SKM-1 treated with dmso at 0.1 percent for 144 hours (cell line): Measurements from ENCODE around the gene SIRT1.
"Not testable (repeated sequence)": the region's sequence is repeated elsewhere in the genome, so short reads cannot be mapped to it uniquely, and the experiment has no call there.

Experiments used
- DNase-seq: peaks from one replicate; lab custom pipeline; 2025; ENCODE audit not compliant: unreplicated experiment; lab: John Stamatoyannopoulos, UW

Gene SIRT1

DNA sequence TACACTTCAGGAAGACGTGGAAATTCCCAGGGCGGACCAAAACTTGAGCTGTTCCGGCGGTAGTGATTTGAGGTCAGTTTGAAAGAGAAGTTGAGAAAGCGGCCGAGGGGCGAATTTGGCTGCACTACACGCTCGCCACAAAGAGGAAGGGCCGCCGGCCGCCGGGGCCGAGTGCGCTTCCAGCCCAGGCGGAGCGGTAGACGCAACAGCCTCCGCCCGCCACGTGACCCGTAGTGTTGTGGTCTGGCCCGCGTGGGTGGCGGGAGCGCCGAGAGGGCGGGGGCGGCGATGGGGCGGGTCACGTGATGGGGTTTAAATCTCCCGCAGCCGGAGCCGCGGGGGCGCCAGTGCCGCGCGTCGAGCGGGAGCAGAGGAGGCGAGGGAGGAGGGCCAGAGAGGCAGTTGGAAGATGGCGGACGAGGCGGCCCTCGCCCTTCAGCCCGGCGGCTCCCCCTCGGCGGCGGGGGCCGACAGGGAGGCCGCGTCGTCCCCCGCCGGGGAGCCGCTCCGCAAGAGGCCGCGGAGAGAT lies at the start of gene SIRT1:
TSS of gene SIRT1 (plus strand) at position 344 of the 529 bp plus-strand sequence. CDS start at position 410, 66 bp downstream.
- DNase-seq: peak; percentile 96

DNA sequence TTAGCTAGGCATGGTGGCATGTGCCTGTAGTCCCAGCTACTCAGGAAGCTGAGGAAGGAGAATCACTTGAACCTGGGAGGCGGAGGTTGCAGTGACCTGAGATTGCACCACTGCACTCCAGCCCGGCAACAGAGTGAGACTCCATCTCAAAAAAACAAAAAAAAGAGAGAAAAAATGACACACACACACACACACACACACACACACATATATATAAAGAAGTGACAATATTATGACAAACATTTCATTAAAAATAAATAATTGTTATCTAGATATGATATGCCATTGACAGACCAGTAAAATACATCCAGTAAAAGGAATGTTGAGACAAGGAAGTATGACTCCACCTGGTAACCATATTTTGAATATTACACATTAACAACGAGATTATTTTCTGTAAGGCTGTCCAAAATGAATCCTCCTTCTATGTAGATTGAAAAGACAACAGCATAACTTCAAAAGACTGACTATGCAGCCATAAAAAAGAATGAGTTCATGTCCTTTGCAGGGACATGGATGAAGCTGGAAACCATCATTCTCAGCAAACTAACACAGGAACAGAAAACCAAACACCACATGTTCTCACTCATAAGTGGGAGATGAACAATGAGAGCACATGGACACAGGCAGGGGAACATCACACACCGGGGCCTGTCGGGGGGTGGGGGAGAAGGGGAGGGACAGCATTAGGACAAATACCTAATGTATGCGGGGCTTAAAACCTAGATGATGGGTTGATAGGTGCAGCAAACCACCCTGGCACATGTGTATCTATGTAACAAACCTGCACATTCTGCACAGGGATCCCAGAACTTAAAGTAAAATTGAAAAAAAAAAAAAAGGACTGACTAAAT lies 48.7 kb upstream of the SIRT1 start:
- DNase-seq: not testable (repeated sequence)

- no peak for DNase-seq
Observed at GRCh38 chr10:67836488-67836887, 48.0 kb upstream of the SIRT1 start.

GRCh38 chr10:67836972-67837371 lies 47.5 kb upstream of the SIRT1 start:
- no peak for DNase-seq

GRCh38 chr10:67837541-67838314 lies 46.7 kb upstream of the SIRT1 start, which contains the start of gene DNAJC12:
Gene DNAJC12 (minus strand): TSS chr10:67838188. CDS start chr10:67838011, 177 bp downstream.
- DNase-seq: peak; percentile 29

- DNase-seq: not testable (repeated sequence)
Observed at GRCh38 chr10:67839511-67839910, 44.9 kb upstream of the SIRT1 start.

DNA sequence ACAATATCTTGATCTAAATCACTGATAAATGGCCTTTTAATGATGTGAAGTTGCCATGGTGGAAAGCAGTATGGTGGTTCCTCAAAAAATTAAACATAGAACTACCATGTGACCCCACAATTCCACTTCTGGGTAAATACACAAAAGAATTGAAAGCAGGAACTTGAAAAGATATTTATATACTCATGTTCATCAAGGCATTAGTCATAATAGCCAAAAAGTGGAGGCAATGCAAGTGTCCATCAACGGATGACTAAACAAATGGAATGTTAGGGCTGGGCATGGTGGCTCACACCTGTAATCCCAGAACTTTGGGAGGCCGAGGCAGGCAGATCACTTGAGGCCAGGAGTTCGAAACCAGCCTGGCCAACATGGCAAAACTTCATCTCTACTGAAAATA lies 44.5 kb upstream of the SIRT1 start:
- DNase-seq: no peak

GRCh38 chr10:67841737-67842136 lies 42.7 kb upstream of the SIRT1 start:
- DNase-seq: no peak

DNA sequence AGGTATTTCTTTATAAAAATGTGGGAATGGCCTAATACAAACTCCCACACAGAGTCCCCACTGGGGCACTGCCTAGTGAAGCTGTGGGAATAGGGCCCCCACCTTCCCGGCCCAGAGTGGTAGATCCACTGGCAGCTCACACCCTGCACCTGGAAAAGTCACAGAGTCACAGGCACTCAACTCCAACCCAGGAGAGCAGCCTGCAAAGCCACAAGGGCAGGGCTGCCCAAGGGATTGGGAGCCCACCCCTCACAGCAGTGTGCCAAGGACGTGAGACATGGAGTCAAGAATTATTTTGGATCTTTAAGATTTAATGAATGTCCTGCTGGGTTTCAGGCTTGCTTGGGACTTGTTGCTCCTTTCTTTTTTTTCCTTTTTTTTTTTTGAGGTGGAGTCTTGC lies 41.2 kb upstream of the SIRT1 start:
- DNase-seq: no peak

GRCh38 chr10:67849331-67850011 lies 35.0 kb upstream of the SIRT1 start:
- DNase-seq: peak; percentile 86

GRCh38 chr10:67851186-67851585 lies 33.3 kb upstream of the SIRT1 start:
- DNase-seq: no peak

GRCh38 chr10:67852761-67853160 lies 31.7 kb upstream of the SIRT1 start:
- DNase-seq: no peak

GRCh38 chr10:67853512-67853911 lies 30.9 kb upstream of the SIRT1 start:
- no peak for DNase-seq

DNA sequence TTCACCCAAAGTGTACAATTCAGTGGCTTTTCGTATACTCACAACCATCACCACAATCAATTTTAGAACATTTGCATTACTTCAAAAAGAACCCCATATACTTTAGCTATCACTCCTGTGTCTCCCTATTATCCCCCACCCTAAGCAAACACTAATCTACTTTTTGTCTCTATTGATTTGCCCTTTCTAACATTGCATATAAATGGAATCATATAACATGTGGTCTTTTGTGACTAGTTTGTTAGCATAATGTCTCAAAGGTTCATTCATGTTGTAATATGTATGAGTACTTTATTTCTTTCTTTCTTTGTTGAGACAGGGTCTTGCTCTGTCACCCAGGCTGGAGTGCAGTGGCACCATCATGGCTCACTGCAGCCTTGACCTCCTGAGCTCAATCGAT lies 25.5 kb upstream of the SIRT1 start:
- DNase-seq: no peak

DNA sequence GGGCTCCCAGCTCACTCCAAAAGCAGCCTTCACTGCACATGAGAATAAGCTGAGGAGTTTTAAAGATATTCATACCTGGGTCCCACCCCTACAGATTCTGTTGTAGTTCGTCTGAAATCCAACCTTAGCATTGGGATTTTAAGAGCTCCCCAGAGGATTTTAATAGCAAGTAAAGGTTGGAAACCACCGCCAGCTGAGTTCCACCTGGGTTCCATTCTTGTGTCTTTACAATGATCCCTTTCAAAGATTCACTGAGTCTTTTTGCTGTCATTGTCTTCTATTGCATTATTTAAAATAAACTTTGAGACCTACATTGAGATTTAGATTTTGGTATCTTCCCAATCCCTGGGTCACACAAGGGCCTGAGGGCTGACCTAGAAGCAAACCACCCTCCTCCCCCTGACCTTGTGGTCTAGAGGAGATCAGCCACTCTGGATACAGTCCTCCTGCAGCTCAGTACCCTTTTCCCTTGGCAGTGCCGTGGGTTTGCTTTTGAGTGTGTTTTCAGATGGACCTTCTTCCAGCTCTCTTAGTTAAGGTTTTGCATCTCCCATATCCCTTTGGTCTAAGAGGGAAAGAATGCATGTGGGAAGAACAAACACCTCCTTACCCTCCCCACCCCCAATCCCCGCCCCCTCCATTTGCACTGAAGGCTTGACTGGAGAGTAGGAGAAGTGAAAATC lies 22.6 kb upstream of the SIRT1 start:
- DNase-seq: no peak

GRCh38 chr10:67863094-67863493 lies 21.4 kb upstream of the SIRT1 start:
- DNase-seq: no peak

DNA sequence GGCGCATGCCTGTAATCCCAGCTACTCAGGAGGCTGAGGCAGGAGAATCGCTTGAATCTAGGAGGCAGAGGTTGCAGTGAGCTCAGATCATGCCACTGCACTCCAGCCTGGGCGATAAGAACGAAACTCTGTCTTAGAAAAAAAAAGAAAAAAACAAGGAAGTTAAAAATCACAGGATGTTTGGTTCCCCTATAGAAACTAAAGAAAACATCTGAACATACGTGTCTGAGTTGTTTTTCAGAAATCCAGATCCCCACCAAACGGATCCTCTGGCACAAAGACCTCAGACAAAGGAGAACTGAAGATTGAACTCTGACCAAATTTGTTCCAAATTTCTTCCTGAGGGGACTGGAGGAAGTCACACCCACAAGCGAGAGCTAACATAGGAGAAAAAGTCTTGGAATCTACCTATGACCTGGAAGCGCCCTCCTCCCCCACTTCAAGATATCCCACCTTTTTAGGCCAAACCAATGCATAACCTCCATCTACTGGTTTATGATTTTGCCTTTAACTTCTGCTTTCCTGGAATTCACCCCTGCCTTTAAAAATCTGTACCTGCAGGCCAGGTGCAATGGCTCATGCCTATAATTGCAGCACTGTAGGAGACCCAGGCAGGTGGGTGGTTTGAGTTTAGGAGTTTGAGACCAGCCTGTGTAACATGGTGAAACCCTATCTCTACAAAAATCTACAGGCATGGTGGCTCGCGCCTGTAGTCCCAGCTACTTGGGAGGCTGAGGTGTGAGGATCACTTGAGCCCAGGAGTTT lies 19.7 kb upstream of the SIRT1 start:
- DNase-seq: no peak

GRCh38 chr10:67868132-67868531 lies 16.3 kb upstream of the SIRT1 start:
- no peak for DNase-seq

DNA sequence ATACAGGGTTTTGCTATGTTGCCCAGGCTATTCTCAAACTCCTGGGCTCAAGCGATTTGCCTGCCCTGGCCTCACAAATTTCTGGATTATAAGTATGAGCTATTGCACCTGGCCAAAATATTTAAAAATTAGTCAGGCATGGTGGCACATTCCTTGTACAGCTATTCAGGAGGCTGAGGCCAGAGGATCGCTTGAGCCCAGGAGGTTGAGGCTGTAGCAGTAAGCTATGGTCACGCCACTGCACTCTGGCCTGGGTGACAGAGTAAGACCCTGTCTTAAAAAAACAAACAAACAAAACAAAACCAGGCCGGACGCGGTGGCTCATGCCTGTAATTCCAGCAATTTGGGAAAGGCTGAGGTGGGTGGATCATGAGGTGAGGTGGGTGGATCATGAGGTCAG lies 14.5 kb upstream of the SIRT1 start:
- no peak for DNase-seq
